Testis (tissue), 3 donors: ENCODE results near the gene SOX21. TPM values are rescaled to one million over a fixed set of nuclear protein-coding genes. Genes with fewer than 3 reads are reported as not detected.

Experiments used
- DNase-seq: peaks from one replicate; pipeline ENCODE4 v3.0.0-alpha.2; 2019
- H3K27ac ChIP-seq, 2 donors: fragments of 200-600 bp; sonication (generic); one replicate each; pipeline ENCODE4 v1.5.1; 2019
- H3K27me3 ChIP-seq: fragments of 200-600 bp; sonication (generic); one replicate; pipeline ENCODE4 v1.5.1; 2019
- H3K36me3 ChIP-seq: fragments of 200-600 bp; sonication (generic); one replicate; pipeline ENCODE4 v1.5.1; 2017; ENCODE audit warnings: low read depth; ENCODE audit errors: missing control alignments
- H3K4me1 ChIP-seq: fragments of 200-600 bp; sonication (generic); one replicate; pipeline ENCODE4 v1.5.1; 2019
- H3K4me3 ChIP-seq, 2 donors: fragments of 200-600 bp; sonication (generic); one replicate each; pipeline ENCODE4 v1.5.1; 2017 to 2019
- H3K9me3 ChIP-seq: fragments of 200-600 bp; sonication (generic); one replicate; pipeline ENCODE4 v1.5.1; 2017
- CTCF ChIP-seq, 3 experiments: fragments of 450-650 bp in 2 of 3; fragments of 200-600 bp in 1 of 3; sonication (generic) in 1 of 3; IDR thresholded peaks; one replicate each; pipeline ENCODE4 v1.5.1; 2016 to 2019; ENCODE audit warnings: antibody characterized with exemption in 3 of 3, mild to moderate bottlenecking in 2 of 3, moderate library complexity in 1 of 3
- POLR2A ChIP-seq: fragments of 450-650 bp; IDR thresholded peaks from one replicate; pipeline ENCODE4 v1.6.1; 2017; ENCODE audit warnings: antibody characterized with exemption, mild to moderate bottlenecking, moderate library complexity
- WGBS, 2 donors: methylation state at CpG; one replicate each; pipeline ENCODE4 v1.1.5; 2018; 5-methylcytosine and 5-hydroxymethylcytosine counted together
- intact Hi-C: fragments of 100-400 bp; cut with DNase I; formaldehyde crosslinking; loops from one replicate; pipeline ENCODE4 v1.15.1; 2023; ENCODE audit warnings: low total_unique reads
- polyA plus RNA-seq: library from polyadenylated mRNA; stranded (reverse); fragments of 350-450 nt; fragmentation: Illumina TruSeq; extraction: RNeasy Lipid Tissue Mini Kit (QIAGEN cat#74804); gene quantifications from one replicate; pipeline ENCODE4 v1.2.3, GENCODE V29; 2014; ENCODE audit warnings: low read depth, low replicate concordance; ENCODE audit not compliant: insufficient read depth
- total RNA-seq, 2 donors: library from RNA; depleted of rRNA; stranded (reverse); fragments of >200 nt; gene quantifications; one replicate each; pipeline ENCODE4 v1.2.3, GENCODE V29; 2016

Gene SOX21
- total and polyA plus RNA-seq, 3 donors from 2014 or later, result 0.15 to 0.71 (median 0.56) TPM

GRCh38 chr13:94706843-94707399, 5.4 kb downstream of the SOX21 start:
- Histone ChIP-seq H3K27me3 (no peaks in the 10 kb centered on the region), H3K4me1 (no peaks in the 10 kb centered on the region), H3K4me3 (peak overlapping the region in 1 of 2 donors; percentile 12), H3K27ac (no peak overlapping the region), H3K36me3 (no peaks in the 10 kb centered on the region), H3K9me3 (no peaks in the 10 kb centered on the region)
- intact Hi-C loops, result no loop called here
- TF ChIP-seq CTCF (IDR thresholded peaks at IDR 0.05), result no peak
- no peak for TF ChIP-seq POLR2A
- WGBS, 2 donors, result 13% methylated on average over 15 of the region's 15 CpGs
- DNase-seq, result no peak

GRCh38 chr13:94706101-94706842, 6.1 kb downstream of the SOX21 start:
- WGBS, 2 donors, result 11 to 14% methylated on average over 16 of the region's 16 CpGs
- no peaks in the 10 kb centered on the region for H3K36me3 ChIP-seq
- intact Hi-C loops, result no loop called here
- TF ChIP-seq POLR2A (no peak), CTCF (IDR thresholded peaks at IDR 0.05) (no peak)
- DNase-seq, result no peak
- no peaks in the 10 kb centered on the region for H3K9me3 ChIP-seq
- H3K27ac ChIP-seq, result no peak overlapping the region
- H3K4me3 ChIP-seq, result no peak overlapping the region
- H3K27me3 ChIP-seq, result no peaks in the 10 kb centered on the region
- no peaks in the 10 kb centered on the region for H3K4me1 ChIP-seq

DNA sequence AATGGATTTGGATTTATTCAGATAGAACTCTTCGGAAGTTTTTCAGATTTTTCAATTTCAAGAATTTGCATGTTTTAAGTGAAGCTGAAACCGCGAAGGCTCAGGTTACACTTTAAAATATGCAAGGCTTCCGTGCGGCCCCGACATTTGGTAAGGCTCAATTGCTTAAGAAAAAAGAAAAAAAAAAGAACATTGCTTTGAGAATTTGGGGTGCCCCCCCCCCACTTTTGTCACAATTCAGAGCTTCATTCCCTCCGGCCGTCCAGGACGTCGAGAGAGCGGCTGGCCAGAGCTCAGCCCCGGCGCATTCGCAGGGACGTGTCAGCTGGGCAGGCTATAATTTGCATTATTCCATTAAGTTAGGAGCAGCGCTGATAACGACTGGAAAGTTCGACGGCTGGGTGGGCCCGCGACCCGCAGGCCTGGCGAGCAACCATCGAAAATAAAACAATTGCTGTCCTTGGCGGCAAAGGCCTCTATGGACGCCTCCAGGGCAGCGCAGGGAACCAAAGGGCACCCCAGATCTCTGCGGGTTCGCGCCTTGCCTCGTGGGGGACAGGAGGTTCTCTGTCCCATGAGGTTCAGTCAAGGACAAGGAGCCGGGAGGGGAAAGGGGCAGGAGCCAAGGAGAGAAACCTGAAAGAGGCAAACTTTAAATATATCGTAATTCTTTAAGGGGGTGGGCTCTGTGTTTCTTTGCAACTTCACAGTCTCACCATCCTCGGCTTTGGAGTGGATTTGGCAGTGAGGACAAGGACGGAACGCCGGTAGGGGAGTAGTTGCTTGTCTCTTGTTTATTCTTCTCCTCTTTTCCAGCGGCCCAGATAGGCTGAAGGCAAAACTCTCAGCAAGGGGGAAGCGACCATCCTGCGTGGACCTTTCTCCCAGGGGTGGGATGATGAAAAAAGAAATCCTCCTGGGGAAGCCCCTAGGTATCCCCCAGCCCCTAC, 7.0 kb downstream of the SOX21 start:
- DNase-seq, result no peak
- intact Hi-C loops, result no loop called here
- WGBS, 2 donors, result 6% methylated on average over 38 to 40 of the region's 40 CpGs

More for the DNA sequence above, 7.0 kb downstream of the SOX21 start:
- H3K9me3 ChIP-seq, result no peaks in the 10 kb centered on the region
- H3K4me3 ChIP-seq, result no peak overlapping the region
- no peak overlapping the region for H3K27ac ChIP-seq
- H3K4me1 ChIP-seq, result no peaks in the 10 kb centered on the region
- TF ChIP-seq CTCF (IDR thresholded peaks at IDR 0.05) (no peak), POLR2A (no peak)
- H3K36me3 ChIP-seq, result no peaks in the 10 kb centered on the region
- H3K27me3 ChIP-seq, result no peaks in the 10 kb centered on the region
